Measurements from ENCODE around the gene CTNNB1. TPM values are rescaled to one million over a fixed set of nuclear protein-coding genes. Genes with fewer than 3 reads are reported as not detected.

The CTNNB1 gene
- total and polyA plus RNA-seq, 2 of the 13 experiments (the other 11 are each of a cell fraction or from before 2014, with no cell fraction given) = 398 to 489 TPM

DNA sequence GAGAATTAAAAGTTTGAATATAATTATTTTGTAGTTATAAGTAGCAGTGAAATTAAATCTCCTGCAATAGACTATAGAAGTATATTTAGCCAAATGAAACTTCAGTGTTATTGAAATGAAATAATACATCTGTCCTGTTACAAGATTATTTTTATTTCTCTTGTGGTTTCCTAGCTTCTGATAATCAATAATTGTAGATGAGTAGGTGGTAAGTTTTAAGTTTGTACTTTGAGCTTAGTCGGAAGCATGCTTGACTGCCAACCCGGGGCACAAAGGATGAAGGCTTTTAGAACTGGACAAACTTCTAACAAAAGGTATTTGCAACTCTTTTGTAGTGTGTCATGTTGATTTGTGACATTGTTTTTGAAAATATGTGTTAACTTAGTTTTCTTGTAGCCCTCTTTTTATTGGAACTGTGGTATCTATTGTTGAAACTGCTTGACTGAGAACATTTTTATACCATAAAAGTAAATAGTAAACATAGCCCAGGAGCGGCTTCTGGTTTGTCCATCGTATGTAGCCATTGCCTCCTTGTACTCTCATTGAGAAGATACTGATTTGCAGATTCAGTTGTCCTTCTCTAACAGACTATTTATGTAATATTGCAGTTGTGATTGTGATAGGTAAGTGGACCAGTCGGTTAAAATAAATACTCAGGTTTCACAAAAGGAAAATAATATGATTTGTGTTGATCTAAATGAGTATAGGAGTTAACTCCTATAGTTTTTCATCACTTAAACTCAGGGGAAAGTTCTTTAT, 2.9 kb downstream of the CTNNB1 start (continued):
- TF ChIP-seq, protein P1, sequence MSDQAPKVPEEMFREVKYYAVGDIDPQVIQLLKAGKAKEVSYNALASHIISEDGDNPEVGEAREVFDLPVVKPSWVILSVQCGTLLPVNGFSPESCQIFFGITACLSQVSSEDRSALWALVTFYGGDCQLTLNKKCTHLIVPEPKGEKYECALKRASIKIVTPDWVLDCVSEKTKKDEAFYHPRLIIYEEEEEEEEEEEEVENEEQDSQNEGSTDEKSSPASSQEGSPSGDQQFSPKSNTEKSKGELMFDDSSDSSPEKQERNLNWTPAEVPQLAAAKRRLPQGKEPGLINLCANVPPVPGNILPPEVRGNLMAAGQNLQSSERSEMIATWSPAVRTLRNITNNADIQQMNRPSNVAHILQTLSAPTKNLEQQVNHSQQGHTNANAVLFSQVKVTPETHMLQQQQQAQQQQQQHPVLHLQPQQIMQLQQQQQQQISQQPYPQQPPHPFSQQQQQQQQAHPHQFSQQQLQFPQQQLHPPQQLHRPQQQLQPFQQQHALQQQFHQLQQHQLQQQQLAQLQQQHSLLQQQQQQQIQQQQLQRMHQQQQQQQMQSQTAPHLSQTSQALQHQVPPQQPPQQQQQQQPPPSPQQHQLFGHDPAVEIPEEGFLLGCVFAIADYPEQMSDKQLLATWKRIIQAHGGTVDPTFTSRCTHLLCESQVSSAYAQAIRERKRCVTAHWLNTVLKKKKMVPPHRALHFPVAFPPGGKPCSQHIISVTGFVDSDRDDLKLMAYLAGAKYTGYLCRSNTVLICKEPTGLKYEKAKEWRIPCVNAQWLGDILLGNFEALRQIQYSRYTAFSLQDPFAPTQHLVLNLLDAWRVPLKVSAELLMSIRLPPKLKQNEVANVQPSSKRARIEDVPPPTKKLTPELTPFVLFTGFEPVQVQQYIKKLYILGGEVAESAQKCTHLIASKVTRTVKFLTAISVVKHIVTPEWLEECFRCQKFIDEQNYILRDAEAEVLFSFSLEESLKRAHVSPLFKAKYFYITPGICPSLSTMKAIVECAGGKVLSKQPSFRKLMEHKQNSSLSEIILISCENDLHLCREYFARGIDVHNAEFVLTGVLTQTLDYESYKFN (CRISPR knock-in tag; conservative IDR thresholded peaks at IDR 0.05) = 0 out of 2 replicates have a peak, but pooled peaks have one; percentile 25
- TF ChIP-seq SOX13 (IDR thresholded peaks at IDR 0.05) = no peak
- TF ChIP-seq SOX13 (CRISPR knock-in tag; conservative IDR thresholded peaks at IDR 0.05 in 1 of 2, IDR thresholded peaks at IDR 0.05 in 1 of 2) = peak in 1 of 2 experiments; percentile 73; a peak in 2 of 4 replicates
- no peak for TF ChIP-seq FOXO1 (CRISPR knock-in tag; IDR thresholded peaks at IDR 0.05)
- TF ChIP-seq TEAD3 (CRISPR knock-in tag; optimal IDR thresholded peaks at IDR 0.05; ENCODE audit: borderline replicate concordance) = no peak
- 0 out of 2 replicates have a peak, but pooled peaks have one; percentile 11 for TF ChIP-seq CREM (IDR thresholded peaks at IDR 0.05)
- TF ChIP-seq CREM (CRISPR knock-in tag; IDR thresholded peaks at IDR 0.05) = no peak
- no peak for TF ChIP-seq CAMTA2 (CRISPR knock-in tag; IDR thresholded peaks at IDR 0.05; ENCODE audit: borderline replicate concordance)
- TF ChIP-seq NR2F1 (CRISPR knock-in tag; IDR thresholded peaks at IDR 0.05) = no peak
- TF ChIP-seq NCOR1 (IDR thresholded peaks at IDR 0.05; ENCODE audit: borderline replicate concordance, low read length) = peak; percentile 28; the same call in 1 of the 2 replicates
- TF ChIP-seq RBM22 (optimal IDR thresholded peaks at IDR 0.05; ENCODE audit: low read length) = peak; percentile 7
- no peak for TF ChIP-seq HOXA3 (CRISPR knock-in tag; IDR thresholded peaks at IDR 0.05)
- TF ChIP-seq GATAD2A (CRISPR knock-in tag; IDR thresholded peaks at IDR 0.05) = 0 out of 2 replicates have a peak, but pooled peaks have one; percentile 41
- TF ChIP-seq, protein P2, sequence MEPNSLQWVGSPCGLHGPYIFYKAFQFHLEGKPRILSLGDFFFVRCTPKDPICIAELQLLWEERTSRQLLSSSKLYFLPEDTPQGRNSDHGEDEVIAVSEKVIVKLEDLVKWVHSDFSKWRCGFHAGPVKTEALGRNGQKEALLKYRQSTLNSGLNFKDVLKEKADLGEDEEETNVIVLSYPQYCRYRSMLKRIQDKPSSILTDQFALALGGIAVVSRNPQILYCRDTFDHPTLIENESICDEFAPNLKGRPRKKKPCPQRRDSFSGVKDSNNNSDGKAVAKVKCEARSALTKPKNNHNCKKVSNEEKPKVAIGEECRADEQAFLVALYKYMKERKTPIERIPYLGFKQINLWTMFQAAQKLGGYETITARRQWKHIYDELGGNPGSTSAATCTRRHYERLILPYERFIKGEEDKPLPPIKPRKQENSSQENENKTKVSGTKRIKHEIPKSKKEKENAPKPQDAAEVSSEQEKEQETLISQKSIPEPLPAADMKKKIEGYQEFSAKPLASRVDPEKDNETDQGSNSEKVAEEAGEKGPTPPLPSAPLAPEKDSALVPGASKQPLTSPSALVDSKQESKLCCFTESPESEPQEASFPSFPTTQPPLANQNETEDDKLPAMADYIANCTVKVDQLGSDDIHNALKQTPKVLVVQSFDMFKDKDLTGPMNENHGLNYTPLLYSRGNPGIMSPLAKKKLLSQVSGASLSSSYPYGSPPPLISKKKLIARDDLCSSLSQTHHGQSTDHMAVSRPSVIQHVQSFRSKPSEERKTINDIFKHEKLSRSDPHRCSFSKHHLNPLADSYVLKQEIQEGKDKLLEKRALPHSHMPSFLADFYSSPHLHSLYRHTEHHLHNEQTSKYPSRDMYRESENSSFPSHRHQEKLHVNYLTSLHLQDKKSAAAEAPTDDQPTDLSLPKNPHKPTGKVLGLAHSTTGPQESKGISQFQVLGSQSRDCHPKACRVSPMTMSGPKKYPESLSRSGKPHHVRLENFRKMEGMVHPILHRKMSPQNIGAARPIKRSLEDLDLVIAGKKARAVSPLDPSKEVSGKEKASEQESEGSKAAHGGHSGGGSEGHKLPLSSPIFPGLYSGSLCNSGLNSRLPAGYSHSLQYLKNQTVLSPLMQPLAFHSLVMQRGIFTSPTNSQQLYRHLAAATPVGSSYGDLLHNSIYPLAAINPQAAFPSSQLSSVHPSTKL (CRISPR knock-in tag; IDR thresholded peaks at IDR 0.05) = peak; percentile 53; the same call in 1 of the 2 replicates
- no peak for TF ChIP-seq ZNF12 (CRISPR knock-in tag; IDR thresholded peaks at IDR 0.05)
- no peak for TF ChIP-seq WIZ (CRISPR knock-in tag; IDR thresholded peaks at IDR 0.05)
- TF ChIP-seq FOXP1 (IDR thresholded peaks at IDR 0.05) = no peak
- TF ChIP-seq FOXP1 (CRISPR knock-in tag; IDR thresholded peaks at IDR 0.05) = peak; percentile 24; the same call in 1 of the 2 replicates
- 0 out of 2 replicates have a peak, but pooled peaks have one; percentile 23 for TF ChIP-seq KAT8 (CRISPR knock-in tag; IDR thresholded peaks at IDR 0.05)
- 0 out of 2 replicates have a peak, but pooled peaks have one; percentile 28 for TF ChIP-seq HNF4G (IDR thresholded peaks at IDR 0.05; ENCODE audit: borderline replicate concordance, low read depth, low read length)
- no peak for TF ChIP-seq HNF4G (CRISPR knock-in tag; IDR thresholded peaks at IDR 0.05; ENCODE audit: borderline replicate concordance, low read depth)
- no peak for TF ChIP-seq IRX3 (CRISPR knock-in tag; IDR thresholded peaks at IDR 0.05; ENCODE audit: borderline replicate concordance, low read depth)
- no peak for TF ChIP-seq TBX3 (IDR thresholded peaks at IDR 0.05; ENCODE audit: borderline replicate concordance)

All from HepG2 (cell line).